H54 (cell line): ENCODE results near the gene CAPN11.
A peak's percentile ranks its signal among the peaks of the same experiment; 100 is the strongest.

Experiments
- DNase-seq: peaks from one replicate; pipeline ENCODE4 v3.0.0; 2011; ENCODE audit warnings: low spot score, mixed read lengths; ENCODE audit not compliant: insufficient read length
- FAIRE-seq: peaks from 3 replicates; lab custom pipeline; 2011; peaks lifted over from hg19 to GRCh38; lab: Jason Lieb, UNC
- POLR2A ChIP-seq: IDR thresholded peaks from 2 replicates; pipeline ENCODE4 v1.6.1; 2011; ENCODE audit warnings: low read depth, mild to moderate bottlenecking, low read length

Gene CAPN11

DNA sequence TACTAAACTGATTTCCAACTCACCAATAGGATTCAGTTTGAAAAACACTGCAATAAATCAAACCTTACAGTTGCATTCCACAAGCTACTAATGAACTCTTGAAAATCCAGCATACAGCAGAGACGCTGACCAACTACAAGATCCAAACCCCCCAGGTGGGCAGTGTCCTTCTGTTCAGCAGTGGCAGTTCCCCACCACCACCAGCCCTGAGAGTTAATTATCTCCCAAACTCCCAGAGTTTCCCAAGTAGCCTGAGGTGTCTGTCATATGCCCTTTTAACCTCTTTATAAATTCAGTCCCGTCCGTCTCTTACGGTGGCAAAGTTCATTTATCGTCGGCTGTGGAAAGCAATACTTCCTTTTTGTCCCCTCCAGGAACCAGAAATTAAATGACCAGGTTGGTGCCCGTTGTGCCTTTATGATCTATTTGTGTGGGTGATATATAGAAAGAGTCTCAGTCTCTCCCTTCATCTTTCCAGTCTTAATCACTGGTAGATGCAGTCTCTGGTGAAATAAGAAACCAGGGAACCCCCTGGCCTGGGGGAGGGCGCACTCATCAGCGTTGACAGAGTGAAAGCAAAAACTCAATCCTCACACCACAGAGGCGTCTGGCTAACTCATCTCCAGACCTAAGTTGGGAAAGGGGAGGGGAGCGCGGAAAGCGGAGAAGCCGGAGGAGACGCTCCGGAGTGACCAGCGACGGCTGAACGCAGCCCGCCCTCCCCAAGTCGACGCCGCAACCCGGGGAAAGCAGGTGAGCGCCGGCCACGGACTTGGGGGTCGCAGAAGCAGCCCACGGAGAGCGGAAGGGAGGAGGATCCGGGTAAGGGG lies 32.1 kb upstream of the CAPN11 start:
- FAIRE-seq (no peak), DNase-seq (peak; percentile 91)
- no peak for TF ChIP-seq POLR2A

DNA sequence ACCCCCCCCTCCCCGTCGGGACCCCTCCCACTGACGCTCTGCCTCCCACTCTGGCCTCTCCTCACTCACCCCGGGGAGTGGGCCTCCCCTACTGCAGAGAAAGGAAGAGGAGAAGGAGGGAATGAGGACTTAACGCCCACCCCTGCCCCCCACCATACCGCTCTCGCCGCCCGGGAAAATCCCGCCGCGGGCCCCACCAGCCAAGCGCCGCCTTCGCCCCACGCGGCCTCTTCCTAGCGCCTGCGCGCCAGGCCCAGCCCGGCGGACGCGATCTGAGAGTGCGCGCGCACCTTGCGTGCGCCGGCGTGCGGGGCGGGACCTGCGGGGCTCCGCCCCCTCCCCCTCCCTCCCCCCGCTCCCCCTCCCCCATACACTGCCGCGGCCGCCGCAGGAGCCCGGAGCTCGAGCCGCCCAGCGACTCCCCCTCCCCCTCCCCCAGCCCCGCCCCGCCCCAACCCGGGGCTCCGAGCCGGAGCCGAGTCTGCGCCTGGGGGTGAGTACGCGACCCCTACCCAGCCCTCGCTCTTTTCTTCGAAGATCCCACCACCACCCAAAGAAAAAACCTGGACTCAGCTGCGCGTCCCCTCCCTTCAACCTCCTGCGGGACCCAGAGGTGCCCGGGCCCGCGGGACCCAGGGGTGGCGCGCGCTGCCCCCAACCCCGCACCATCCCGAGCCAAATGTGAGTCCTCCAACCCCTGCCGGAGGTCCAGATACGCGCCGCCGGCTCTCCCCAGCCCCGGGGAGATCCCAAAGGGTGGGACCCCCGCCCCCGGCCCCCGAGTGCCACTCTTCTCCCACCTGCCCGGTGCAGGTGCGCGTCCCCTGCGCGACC lies 31.2 kb upstream of the CAPN11 start, which contains the start of the genes MRPL14 and TMEM63B:
MRPL14 (minus strand) TSS at position 267 of the 834 bp plus-strand sequence. CDS start 10,841 bp downstream, outside the sequence.
TMEM63B (plus strand) TSS at position 369 of the 834 bp plus-strand sequence. CDS start 7,031 bp downstream, outside the sequence.
- FAIRE-seq (no peak), DNase-seq (peak; percentile 100)
- peak; percentile 83 for TF ChIP-seq POLR2A

DNA sequence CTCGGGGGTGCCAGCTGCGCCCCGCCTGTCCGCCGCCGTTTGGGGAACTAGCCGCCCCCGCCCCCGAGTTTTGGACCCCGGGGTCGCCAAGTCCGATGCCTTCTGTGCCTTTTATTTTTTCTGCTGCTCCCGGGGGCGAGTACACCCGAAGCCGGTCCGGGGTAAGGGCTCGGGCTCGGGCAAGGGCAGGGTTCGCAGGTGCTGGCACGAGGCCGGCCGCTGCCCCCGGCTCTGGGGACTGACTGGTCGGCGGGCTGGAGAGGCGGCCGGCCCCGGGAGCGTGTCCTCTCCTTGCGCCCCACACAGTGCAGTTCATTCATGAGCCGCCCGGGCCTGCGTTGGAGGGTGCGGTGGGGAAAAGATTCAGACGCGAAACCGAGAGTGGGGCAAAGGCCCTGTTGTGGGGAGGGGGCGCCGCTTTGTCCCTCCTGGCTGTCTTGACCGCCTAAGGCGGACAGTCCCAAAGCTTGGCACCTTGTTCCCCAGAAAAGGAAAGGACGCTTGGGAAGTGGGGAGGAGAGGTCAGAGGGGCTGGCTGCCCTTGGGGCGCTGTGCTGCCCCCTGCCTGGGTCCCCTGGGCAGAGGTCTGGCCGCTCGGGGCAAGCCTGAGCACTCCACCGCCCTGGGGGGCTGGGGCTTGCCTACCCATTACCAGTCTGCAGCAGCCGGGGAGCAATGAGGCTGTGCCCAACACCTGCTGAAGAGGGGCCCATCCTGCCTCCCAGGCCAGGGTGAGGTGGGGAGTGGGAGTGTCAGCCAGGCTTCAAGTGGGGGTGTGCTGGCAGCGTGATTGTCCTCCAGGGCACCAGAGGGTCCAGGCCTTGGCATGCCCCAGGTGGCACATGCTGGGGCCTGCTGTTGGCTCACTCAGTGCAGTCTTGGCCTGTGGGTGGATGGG lies 30.4 kb upstream of the CAPN11 start:
- no peak for FAIRE-seq
- peak; percentile 65 for DNase-seq
- no peak for TF ChIP-seq POLR2A

GRCh38 chr6:44129841-44130322 lies 28.7 kb upstream of the CAPN11 start:
- no peak for DNase-seq
- FAIRE-seq, result no peak
- no peak for TF ChIP-seq POLR2A

DNA sequence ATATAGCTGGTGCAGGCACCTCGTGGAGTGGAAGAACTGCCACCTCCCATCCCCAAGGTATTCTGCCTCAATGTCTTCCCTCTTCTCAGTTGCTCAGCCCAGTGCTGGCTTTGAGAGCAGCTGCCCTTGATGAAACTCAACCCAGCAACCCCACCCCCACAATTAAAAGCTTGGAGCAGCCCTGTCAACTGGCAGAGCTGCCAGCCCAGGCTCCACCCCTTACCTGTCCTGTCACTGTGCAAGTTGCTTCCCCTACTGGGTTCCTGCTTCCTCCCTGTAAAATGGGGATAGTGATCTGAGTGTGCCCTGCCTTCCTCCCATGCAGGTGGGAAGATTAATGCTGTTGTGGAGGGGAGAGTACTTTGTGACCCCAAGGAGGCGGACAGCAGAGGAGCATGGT lies 26.7 kb upstream of the CAPN11 start:
- DNase-seq (no peak), FAIRE-seq (no peak)
- no peak for TF ChIP-seq POLR2A

- no peak for DNase-seq
Measured at GRCh38 chr6:44132476-44132875, 26.1 kb upstream of the CAPN11 start.

GRCh38 chr6:44133003-44133931 lies 25.4 kb upstream of the CAPN11 start:
- no peak for FAIRE-seq
- TF ChIP-seq POLR2A, result no peak

More at GRCh38 chr6:44132476-44132875, 26.1 kb upstream of the CAPN11 start:
- FAIRE-seq, result no peak
- TF ChIP-seq POLR2A, result no peak

DNA sequence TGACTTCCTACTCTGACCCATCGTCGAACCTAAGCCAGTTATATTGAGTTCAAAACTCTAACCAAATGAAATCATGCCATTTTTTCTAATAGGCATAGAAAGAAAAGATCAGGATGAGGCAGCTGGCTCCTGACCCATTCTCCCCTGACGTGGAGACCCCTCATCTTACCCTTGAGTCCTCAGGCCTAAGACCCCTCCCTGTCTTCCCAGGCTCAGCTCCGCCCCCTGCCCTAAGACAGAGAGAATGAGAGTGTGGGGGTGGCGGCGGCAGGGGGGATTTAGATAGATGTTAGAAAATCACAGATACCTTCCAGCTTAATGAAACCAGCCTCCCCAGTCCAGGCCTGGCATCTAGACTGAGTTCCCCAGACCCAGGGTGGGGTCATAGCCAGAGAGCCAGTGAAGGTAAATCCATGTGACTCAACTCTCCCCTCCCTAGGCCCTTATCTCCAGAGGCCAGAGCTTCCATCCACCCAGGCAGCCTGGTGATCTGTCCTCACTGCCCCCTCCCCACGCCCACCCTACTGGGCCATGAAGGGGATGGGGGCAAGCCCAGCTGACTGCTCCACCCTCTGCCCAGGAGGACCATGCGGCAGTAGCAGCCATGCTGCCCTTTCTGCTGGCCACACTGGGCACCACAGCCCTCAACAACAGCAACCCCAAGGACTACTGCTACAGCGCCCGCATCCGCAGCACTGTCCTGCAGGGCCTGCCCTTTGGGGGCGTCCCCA lies 24.5 kb upstream of the CAPN11 start:
- TF ChIP-seq POLR2A, result no peak
- no peak for DNase-seq
- FAIRE-seq, result no peak

More at GRCh38 chr6:44133003-44133931, 25.4 kb upstream of the CAPN11 start:
- peak; percentile 88 for DNase-seq

DNA sequence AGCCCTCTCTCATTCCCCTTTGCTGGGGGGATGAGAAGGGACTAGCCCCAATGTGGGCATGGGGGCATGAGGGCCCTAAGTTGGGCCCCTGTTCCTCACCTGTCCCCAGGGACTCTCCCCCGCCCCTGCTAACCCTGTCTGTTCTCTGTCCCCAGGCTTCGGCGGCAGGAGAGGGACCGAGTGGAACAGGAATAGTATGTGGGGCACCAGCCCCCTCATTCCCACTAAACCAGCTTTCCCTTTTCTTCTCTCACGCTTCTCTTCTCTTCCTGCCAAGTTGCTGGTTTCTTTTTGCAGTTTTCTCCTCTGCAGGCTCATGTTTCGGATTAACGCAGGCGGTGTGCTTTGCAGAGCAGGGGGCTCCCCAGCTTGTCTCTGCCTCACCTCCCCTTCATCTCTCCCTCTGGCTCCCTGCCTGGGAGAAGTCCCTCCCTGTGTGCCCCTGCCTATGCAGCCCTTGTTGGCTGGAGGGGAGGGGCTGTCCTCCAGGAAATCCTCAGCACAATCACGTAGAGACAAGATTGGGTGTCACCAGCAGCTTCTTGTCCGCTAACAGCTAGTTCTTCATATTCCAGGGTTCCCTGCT lies 23.4 kb upstream of the CAPN11 start:
- DNase-seq, result no peak
- FAIRE-seq, result no peak
- no peak for TF ChIP-seq POLR2A

- FAIRE-seq (no peak), DNase-seq (no peak)
- no peak for TF ChIP-seq POLR2A
Measured at GRCh38 chr6:44135875-44136274, 22.7 kb upstream of the CAPN11 start.

GRCh38 chr6:44138717-44139350 lies 19.8 kb upstream of the CAPN11 start:
- FAIRE-seq, result no peak

More at GRCh38 chr6:44138717-44139350, 19.8 kb upstream of the CAPN11 start:
- DNase-seq, result no peak
- TF ChIP-seq POLR2A, result no peak
